A549 (cell line): ENCODE data around the gene TRAPPC6A. TPM values are rescaled to one million over a fixed set of nuclear protein-coding genes. Genes with fewer than 3 reads are reported as not detected.

Experiments used
- ATAC-seq, 2 experiments: fragments of 200-7000 bp in 1 of 2; fragments of >200 bp in 1 of 2; cut with Nextera tagmentation in 1 of 2; cut with Tn5 transposase in 1 of 2; 3 replicates each; pipeline versions ENCODE4 v1.8.0 to v1.9.1; 2018 to 2020; ENCODE audit warnings: mild to moderate bottlenecking in 1 of 2, moderate library complexity in 1 of 2
- CTCF ChIA-PET: fragments of 300-600 bp; sonication (Branson Sonifier 250); formaldehyde crosslinking; extraction: SDS; loops from one replicate; lab custom pipeline; 2021; ENCODE audit warnings: antibody characterized with exemption, inconsistent platforms; lab: Yijun Ruan, JAX
- POLR2A ChIA-PET: fragments of 350-600 bp; formaldehyde crosslinking; extraction: SDS; loops from one replicate; lab custom pipeline; 2021; ENCODE audit warnings: antibody characterized with exemption, inconsistent platforms; lab: Yijun Ruan, JAX
- DNase-seq, 2 experiments: peaks; one replicate each; pipeline versions ENCODE4 v3.0.0 to v3.0.0-alpha.2; 2011 to 2016; ENCODE audit warnings: low read depth in 1 of 2, low spot score in 1 of 2
- FAIRE-seq: peaks from 2 replicates; lab custom pipeline; 2011; peaks lifted over from hg19 to GRCh38; lab: Jason Lieb, UNC
- H3K27ac ChIP-seq, 2 experiments: fragments of >200 bp; sonication (Bioruptor Twin); formaldehyde crosslinking; 3 replicates each; pipeline ENCODE4 v1.5.1; 2016 to 2017
- H3K4me1 ChIP-seq: fragments of >200 bp; sonication (Bioruptor Twin); formaldehyde crosslinking; 3 replicates; pipeline ENCODE4 v1.6.1; 2016
- H3K4me2 ChIP-seq: fragments of >200 bp; sonication (Bioruptor Twin); formaldehyde crosslinking; 3 replicates; pipeline ENCODE4 v1.6.1; 2016
- H3K4me3 ChIP-seq: fragments of >200 bp; sonication (Bioruptor Twin); formaldehyde crosslinking; 3 replicates; pipeline ENCODE4 v1.5.1; 2016
- H3K9me3 ChIP-seq: fragments of >200 bp; sonication (Bioruptor Twin); formaldehyde crosslinking; 3 replicates; pipeline ENCODE4 v1.6.1; 2016
- BCL3 ChIP-seq: fragments of >200 bp; sonication (Bioruptor Twin); formaldehyde crosslinking; IDR thresholded peaks from 3 replicates; pipeline ENCODE4 v1.6.1; 2016
- CEBPB ChIP-seq, 2 experiments: fragments of >200 bp in 1 of 2; sonication (Bioruptor Twin) in 1 of 2; formaldehyde crosslinking in 1 of 2; IDR thresholded peaks; 2 replicates each; pipeline ENCODE4 v1.6.1; 2012 to 2016
- CTCF ChIP-seq: fragments of >200 bp; sonication (Bioruptor Twin); formaldehyde crosslinking; IDR thresholded peaks from 3 replicates; pipeline ENCODE4 v1.5.1; 2016
- E2F6 ChIP-seq: IDR thresholded peaks from 2 replicates; pipeline ENCODE4 v1.6.1; 2012; ENCODE audit warnings: low read depth, borderline replicate concordance
- ELK1 ChIP-seq: fragments of 150-350 bp; IDR thresholded peaks from 2 replicates; pipeline ENCODE4 v1.6.1; 2014; ENCODE audit warnings: low read depth, mild to moderate bottlenecking, low read length
- FOSB ChIP-seq: fragments of 250-450 bp; sonication (Bioruptor Pico); IDR thresholded peaks from 2 replicates; pipeline ENCODE4 v1.5.0; 2020; ENCODE audit warnings: mild to moderate bottlenecking, moderate library complexity
- HOXA7 ChIP-seq: fragments of 250-450 bp; sonication (Bioruptor Pico); IDR thresholded peaks from 2 replicates; pipeline ENCODE4 v1.5.0; 2020; ENCODE audit warnings: mild to moderate bottlenecking, moderate library complexity
- HOXB5 ChIP-seq: fragments of 250-450 bp; sonication (Bioruptor Pico); IDR thresholded peaks from 2 replicates; pipeline ENCODE4 v1.5.0; 2020; ENCODE audit warnings: mild to moderate bottlenecking, moderate library complexity
- KDM1A ChIP-seq: fragments of 200-600 bp; sonication (generic); IDR thresholded peaks from 2 replicates; pipeline ENCODE4 v1.6.1; 2016; ENCODE audit warnings: low read depth, mild to moderate bottlenecking
- NPAS2 ChIP-seq: fragments of 250-450 bp; sonication (Bioruptor Pico); IDR thresholded peaks from 2 replicates; pipeline ENCODE4 v1.8.0; 2022; ENCODE audit warnings: mild to moderate bottlenecking, moderate library complexity, borderline replicate concordance
- POLR2AphosphoS2 ChIP-seq: conservative IDR thresholded peaks from 2 replicates; pipeline ENCODE4 v1.6.1; 2012; ENCODE audit warnings: low read length, improper control_type of control experiment, inconsistent platforms
- RCOR1 ChIP-seq: fragments of 150-350 bp; IDR thresholded peaks from 2 replicates; pipeline ENCODE4 v1.6.1; 2014; ENCODE audit warnings: antibody characterized with exemption, low read length, low read depth
- RNF2 ChIP-seq: fragments of 200-600 bp; sonication (generic); IDR thresholded peaks from 2 replicates; pipeline ENCODE4 v1.6.1; 2016; ENCODE audit warnings: low read depth, mild to moderate bottlenecking, antibody characterized with exemption, moderate library complexity, borderline replicate concordance
- SREBF2 ChIP-seq: fragments of 450-650 bp; IDR thresholded peaks from 2 replicates; pipeline ENCODE4 v1.6.1; 2014; ENCODE audit warnings: mild to moderate bottlenecking, moderate library complexity
- ZFP36 ChIP-seq: fragments of 450-650 bp; IDR thresholded peaks from 2 replicates; pipeline ENCODE4 v1.6.1; 2014; ENCODE audit warnings: borderline replicate concordance; ENCODE audit not compliant: partially characterized antibody
- WGBS: methylation state at CpG from one replicate; pipeline ENCODE4 v1.1.6; 2017; ENCODE audit errors: missing lambda C conversion rate; 5-methylcytosine and 5-hydroxymethylcytosine counted together
- polyA plus RNA-seq, 4 experiments: library from polyadenylated mRNA; depleted of rRNA in 3 of 4; stranded (reverse); fragments of >200 nt; fragmentation: RNase III in 1 of 4; extraction: RNeasy Plus Mini Kit Qiagen cat#74134 plus additional on column Dnase treatment in 1 of 4; gene quantifications; 2 replicates in 3 of 4; 3 replicates in 1 of 4; pipeline ENCODE4 v1.2.3, GENCODE V29; 2011 to 2017

TRAPPC6A gene
- polyA plus RNA-seq, 2 of the 4 experiments (the other 2 are of a cell fraction): 28.5 to 29.8 TPM

GRCh38 chr19:45146251-45146650 lies 31.8 kb downstream of the TRAPPC6A start (continued):
- TF ChIP-seq CTCF (no peak), SREBF2 (no peak), ELK1 (no peak)

GRCh38 chr19:45145270-45146189 lies 32.5 kb downstream of the TRAPPC6A start:
- Histone ChIP-seq H3K4me1 (no peaks in the 10 kb centered on the region), H3K4me3 (no peak overlapping the region), H3K27ac (no peak overlapping the region), H3K9me3 (no peaks in the 10 kb centered on the region)
- DNase-seq (no peak), ATAC-seq (no peak), FAIRE-seq (no peak)
- CTCF ChIA-PET: interaction anchor here (0.6 to 2.4 kb wide), 7 partner anchors 9 to 231 kb away, joined by 3 to 9 read pairs (median 6); no protein-coding TSS in a partner anchor
- TF ChIP-seq ELK1: no peak
- TF ChIP-seq, all 56 proteins: peak for 0
- no peak overlapping the region for H3K4me2 ChIP-seq
- POLR2A ChIA-PET: interaction anchor here (0.6 kb wide), 1 partner anchor 53 kb away, joined by 3 read pairs; no protein-coding TSS in a partner anchor
- WGBS: 94% methylated on average over 37 of the region's 54 CpGs

GRCh38 chr19:45144431-45145269 lies 33.4 kb downstream of the TRAPPC6A start:
- H3K4me2 ChIP-seq: no peak overlapping the region
- no peak overlapping the region for H3K4me3 ChIP-seq
- POLR2A ChIA-PET: interaction anchor here (0.7 kb wide), 1 partner anchor 242 kb away, joined by 3 read pairs; no protein-coding TSS in a partner anchor
- no peaks in the 10 kb centered on the region for H3K4me1 ChIP-seq
- no peak for FAIRE-seq
- no peak for ATAC-seq
- no peaks in the 10 kb centered on the region for H3K9me3 ChIP-seq
- H3K27ac ChIP-seq: no peak overlapping the region
- no peak for TF ChIP-seq RCOR1
- TF ChIP-seq HOXB5: no peak
- TF ChIP-seq HOXA7 (CRISPR knock-in tag): no peak
- no peak for TF ChIP-seq CEBPB (IDR thresholded peaks at IDR 0.05)
- TF ChIP-seq BCL3: no peak
- 97% methylated on average over 37 of the region's 53 CpGs for WGBS
- no peak for DNase-seq
- CTCF ChIA-PET: interaction anchor here (0.7 to 3.2 kb wide), 9 partner anchors 8 to 42 kb away, joined by 3 to 16 read pairs (median 5); no protein-coding TSS in a partner anchor

GRCh38 chr19:45142726-45143110 lies 35.3 kb downstream of the TRAPPC6A start:
- CTCF ChIA-PET: interaction anchor here (1.3 to 3.2 kb wide), 9 partner anchors 7 to 40 kb away, joined by 3 to 16 read pairs (median 5); no protein-coding TSS in a partner anchor
- no peak for TF ChIP-seq FOSB (CRISPR knock-in tag)
- TF ChIP-seq ZFP36: no peak
- TF ChIP-seq POLR2AphosphoS2: no peak
- TF ChIP-seq NPAS2 (CRISPR knock-in tag): no peak
- TF ChIP-seq RNF2: no peak
- TF ChIP-seq KDM1A: no peak
- TF ChIP-seq E2F6: no peak
- TF ChIP-seq CEBPB (IDR thresholded peaks at IDR 0.05): no peak
- TF ChIP-seq, all 56 proteins: peak for 0
- 79% methylated on average over 9 of the region's 9 CpGs for WGBS
- POLR2A ChIA-PET: no interaction called here
- FAIRE-seq: no peak
- ATAC-seq: no peak
- no peak overlapping the region for H3K4me2 ChIP-seq
- no peaks in the 10 kb centered on the region for H3K4me1 ChIP-seq
- no peak overlapping the region for H3K27ac ChIP-seq
- no peaks in the 10 kb centered on the region for H3K9me3 ChIP-seq
- no peak for DNase-seq
- H3K4me3 ChIP-seq: no peak overlapping the region
